Activated B cell treated with CpG ODN at 0.5 μM for 24 hours (primary cell): ENCODE measurements around the gene CARS1. TPM values are rescaled to one million over a fixed set of nuclear protein-coding genes. Genes with fewer than 3 reads are reported as not detected.

Source experiments
- ATAC-seq: fragments of 200-7000 bp; cut with Tn5 transposase; one replicate; pipeline ENCODE4 v1.10.0; 2021; ENCODE audit warnings: low read depth, mild to moderate bottlenecking, moderate library complexity
- CTCF ChIA-PET: fragments of 350-600 bp; sonication (Branson Sonifier 250); formaldehyde crosslinking; loops from one replicate; lab custom pipeline; 2021; ENCODE audit warnings: antibody characterized with exemption; lab: Charles Lee
- POLR2A ChIA-PET: fragments of 350-600 bp; sonication (Branson Sonifier 250); formaldehyde crosslinking; loops from one replicate; lab custom pipeline; 2021; ENCODE audit warnings: antibody characterized with exemption; lab: Charles Lee
- DNase-seq: peaks from one replicate; pipeline ENCODE4 v3.0.0; 2022
- H3K27ac Mint-ChIP-seq: one replicate; pipeline ENCODE4 v1.8.0; 2020; ENCODE audit warnings: mixed read lengths
- H3K27me3 Mint-ChIP-seq: one replicate; pipeline ENCODE4 v1.8.0; 2021; ENCODE audit warnings: mixed read lengths
- H3K36me3 Mint-ChIP-seq: one replicate; pipeline ENCODE4 v1.8.0; 2021; ENCODE audit warnings: low read depth, mixed read lengths
- H3K4me1 Mint-ChIP-seq: one replicate; pipeline ENCODE4 v1.8.0; 2021; ENCODE audit warnings: mixed read lengths
- H3K4me3 Mint-ChIP-seq: one replicate; pipeline ENCODE4 v1.8.0; 2020; ENCODE audit warnings: mild to moderate bottlenecking, mixed read lengths
- H3K9me3 Mint-ChIP-seq: one replicate; pipeline ENCODE4 v1.8.0; 2020; ENCODE audit warnings: mixed read lengths
- CTCF ChIP-seq: fragments of 200-600 bp; IDR thresholded peaks from one replicate; pipeline ENCODE4 v1.8.0; 2022; ENCODE audit warnings: antibody characterized with exemption, mild to moderate bottlenecking
- intact Hi-C: fragments of 100-400 bp; cut with micrococcal nuclease; formaldehyde crosslinking; loops from one replicate; pipeline ENCODE4 v1.15.1; 2024
- total RNA-seq: library from RNA; stranded (reverse); gene quantifications from 2 replicates; pipeline ENCODE4 v1.2.3, GENCODE V29; 2022

The CARS1 gene
- total RNA-seq, 1 donor from 2014 or later: 110 TPM

- Mint-ChIP-seq H3K27ac (no peak overlapping the region), H3K4me3 (no peak overlapping the region), H3K36me3 (peaks cover 92% of the 10 kb centered on the region), H3K9me3 (no peaks in the 10 kb centered on the region), H3K27me3 (no peaks in the 10 kb centered on the region), H3K4me1 (no peaks in the 10 kb centered on the region)
- no peak for DNase-seq
- ChIA-PET CTCF (no interaction called here), POLR2A (no interaction called here)
- TF ChIP-seq CTCF: no peak
- ATAC-seq: no peak
- intact Hi-C loops: no loop called here
Observed at GRCh38 chr11:3011891-3012885, 45.0 kb downstream of the CARS1 start.

- H3K9me3 Mint-ChIP-seq: no peaks in the 10 kb centered on the region
- H3K4me3 Mint-ChIP-seq: no peak overlapping the region
- peaks cover 88% of the 10 kb centered on the region for H3K36me3 Mint-ChIP-seq
- H3K4me1 Mint-ChIP-seq: no peaks in the 10 kb centered on the region
- no peaks in the 10 kb centered on the region for H3K27me3 Mint-ChIP-seq
- intact Hi-C loops: no loop called here
- no peak for TF ChIP-seq CTCF
- ChIA-PET CTCF (no interaction called here), POLR2A (no interaction called here)
- H3K27ac Mint-ChIP-seq: no peak overlapping the region
- DNase-seq (no peak), ATAC-seq (no peak)
Observed at GRCh38 chr11:3010521-3011275, 46.5 kb downstream of the CARS1 start.

GRCh38 chr11:3010004-3010403 is 47.2 kb downstream of the CARS1 start:
- Mint-ChIP-seq H3K27me3 (no peaks in the 10 kb centered on the region), H3K27ac (no peak overlapping the region), H3K36me3 (peaks cover 87% of the 10 kb centered on the region), H3K9me3 (no peaks in the 10 kb centered on the region), H3K4me3 (no peak overlapping the region), H3K4me1 (no peaks in the 10 kb centered on the region)
- ATAC-seq (no peak), DNase-seq (no peak)
- TF ChIP-seq CTCF: no peak
- POLR2A ChIA-PET: interaction anchor here (0.5 kb wide), 1 partner anchor 1036 kb away, joined by 5 read pairs; no protein-coding TSS in a partner anchor
- intact Hi-C loops: no loop called here
- CTCF ChIA-PET: no interaction called here

GRCh38 chr11:3009481-3009880 is 47.7 kb downstream of the CARS1 start:
- intact Hi-C loops: no loop called here
- peaks cover 85% of the 10 kb centered on the region for H3K36me3 Mint-ChIP-seq
- no peak overlapping the region for H3K4me3 Mint-ChIP-seq
- H3K4me1 Mint-ChIP-seq: no peaks in the 10 kb centered on the region
- no peaks in the 10 kb centered on the region for H3K9me3 Mint-ChIP-seq
- no peak for TF ChIP-seq CTCF
- DNase-seq (no peak), ATAC-seq (no peak)
- ChIA-PET CTCF (no interaction called here), POLR2A (interaction anchor here (0.5 to 1.0 kb wide), 2 partner anchors 48 to 1037 kb away, joined by 5 to 8 read pairs; partner anchors contain the start of gene CARS1)
- H3K27me3 Mint-ChIP-seq: no peaks in the 10 kb centered on the region
- no peak overlapping the region for H3K27ac Mint-ChIP-seq
